LNCaP clone FGC (cell line): ENCODE data around the gene RASA3.

Source experiments
- DNase-seq: peaks from one replicate; pipeline ENCODE4 v3.0.0-alpha.2; 2011; ENCODE audit warnings: low read depth
- H3K4me3 ChIP-seq: 2 replicates; pipeline ENCODE4 v1.5.1; 2011; ENCODE audit warnings: mild to moderate bottlenecking, low read depth, low read length, control low read depth
- TF ChIP-seq, protein P1 (sequence below): IDR thresholded peaks from 2 replicates; pipeline ENCODE4 v1.5.1; 2012; ENCODE audit warnings: mild to moderate bottlenecking; ENCODE audit not compliant: control insufficient read depth, insufficient read depth; ENCODE audit errors: extremely low read depth

The RASA3 gene

DNA sequence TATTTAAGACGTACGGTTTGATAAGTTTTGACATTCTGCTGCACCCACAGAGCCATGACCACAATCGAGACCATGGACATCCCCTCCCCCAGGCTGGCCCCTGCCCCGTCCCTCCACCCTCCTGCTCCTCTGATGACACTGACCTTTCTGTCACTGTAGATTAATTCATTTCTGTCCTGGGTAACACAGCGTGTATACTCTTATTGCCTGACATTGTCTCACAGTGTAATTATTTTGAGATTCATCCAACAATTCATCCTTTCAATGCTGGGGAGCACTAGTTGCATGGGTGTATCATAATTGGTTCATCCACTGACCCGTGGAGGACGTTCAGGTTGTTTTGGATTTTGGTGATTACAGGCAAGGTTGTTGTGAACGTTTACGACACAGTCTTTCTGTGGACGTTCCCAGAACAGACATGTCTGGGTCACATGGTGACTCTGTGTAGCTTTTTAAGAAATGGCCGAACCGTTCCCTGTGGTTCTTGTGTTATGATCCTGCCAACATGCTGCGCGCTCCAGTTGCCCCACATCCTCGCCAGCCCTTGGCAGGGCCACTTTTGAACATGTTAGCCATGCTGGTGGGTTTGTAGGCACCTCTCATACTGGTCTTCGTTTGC is 200.5 kb downstream of the RASA3 start:
- no peak overlapping the region for H3K4me3 ChIP-seq
- no peak for DNase-seq
- TF ChIP-seq, protein P1, sequence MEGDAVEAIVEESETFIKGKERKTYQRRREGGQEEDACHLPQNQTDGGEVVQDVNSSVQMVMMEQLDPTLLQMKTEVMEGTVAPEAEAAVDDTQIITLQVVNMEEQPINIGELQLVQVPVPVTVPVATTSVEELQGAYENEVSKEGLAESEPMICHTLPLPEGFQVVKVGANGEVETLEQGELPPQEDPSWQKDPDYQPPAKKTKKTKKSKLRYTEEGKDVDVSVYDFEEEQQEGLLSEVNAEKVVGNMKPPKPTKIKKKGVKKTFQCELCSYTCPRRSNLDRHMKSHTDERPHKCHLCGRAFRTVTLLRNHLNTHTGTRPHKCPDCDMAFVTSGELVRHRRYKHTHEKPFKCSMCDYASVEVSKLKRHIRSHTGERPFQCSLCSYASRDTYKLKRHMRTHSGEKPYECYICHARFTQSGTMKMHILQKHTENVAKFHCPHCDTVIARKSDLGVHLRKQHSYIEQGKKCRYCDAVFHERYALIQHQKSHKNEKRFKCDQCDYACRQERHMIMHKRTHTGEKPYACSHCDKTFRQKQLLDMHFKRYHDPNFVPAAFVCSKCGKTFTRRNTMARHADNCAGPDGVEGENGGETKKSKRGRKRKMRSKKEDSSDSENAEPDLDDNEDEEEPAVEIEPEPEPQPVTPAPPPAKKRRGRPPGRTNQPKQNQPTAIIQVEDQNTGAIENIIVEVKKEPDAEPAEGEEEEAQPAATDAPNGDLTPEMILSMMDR, result no peak

DNA sequence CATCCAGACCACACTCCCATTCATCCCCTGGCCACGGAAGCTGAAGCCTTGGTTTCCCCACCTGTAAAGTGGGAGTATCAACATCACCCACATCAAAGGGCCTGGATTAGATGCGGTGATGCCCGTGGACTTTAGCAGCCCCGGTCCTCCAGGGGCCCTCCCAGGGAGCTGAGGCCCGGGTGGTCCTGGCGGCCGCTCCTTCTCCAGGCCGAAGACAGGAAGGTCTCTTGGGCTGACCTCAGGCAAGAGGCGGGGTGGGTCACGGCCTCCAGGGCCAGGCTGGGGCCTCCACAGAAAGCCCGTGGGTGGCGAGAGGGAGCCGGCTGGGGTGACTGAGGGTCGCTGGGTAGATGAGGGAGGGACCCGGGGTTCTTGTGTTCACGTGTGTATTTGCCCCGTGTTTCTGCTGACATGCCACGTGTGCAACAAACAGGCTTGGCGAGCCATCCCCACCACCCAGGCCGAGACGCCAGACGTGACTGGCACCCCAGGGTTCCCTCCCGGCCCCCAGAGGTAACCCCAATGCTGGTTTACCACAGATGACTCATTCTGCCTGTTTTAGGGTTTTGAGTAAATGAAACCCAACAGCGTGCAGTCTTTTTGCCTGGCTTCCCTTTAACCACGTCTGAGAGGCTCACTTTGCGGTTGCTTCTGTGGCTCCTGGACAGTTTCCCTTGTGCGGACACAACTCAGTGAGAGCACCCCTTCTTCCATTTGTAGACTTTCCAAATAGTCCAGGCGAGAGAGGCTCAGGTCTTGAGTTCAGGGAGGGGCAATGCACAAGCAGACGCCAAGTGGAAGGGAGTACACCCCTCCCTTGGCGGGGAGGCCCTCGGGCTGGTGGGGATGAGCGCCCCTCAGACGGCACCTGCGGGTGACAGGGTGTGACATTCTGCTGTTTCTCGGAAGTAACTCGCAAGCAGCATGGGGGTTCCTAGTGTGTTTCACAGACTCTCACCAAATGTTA is 201.5 kb downstream of the RASA3 start:
- DNase-seq, result no peak
- TF ChIP-seq, protein P1, result no peak
- H3K4me3 ChIP-seq, result no peak overlapping the region

DNA sequence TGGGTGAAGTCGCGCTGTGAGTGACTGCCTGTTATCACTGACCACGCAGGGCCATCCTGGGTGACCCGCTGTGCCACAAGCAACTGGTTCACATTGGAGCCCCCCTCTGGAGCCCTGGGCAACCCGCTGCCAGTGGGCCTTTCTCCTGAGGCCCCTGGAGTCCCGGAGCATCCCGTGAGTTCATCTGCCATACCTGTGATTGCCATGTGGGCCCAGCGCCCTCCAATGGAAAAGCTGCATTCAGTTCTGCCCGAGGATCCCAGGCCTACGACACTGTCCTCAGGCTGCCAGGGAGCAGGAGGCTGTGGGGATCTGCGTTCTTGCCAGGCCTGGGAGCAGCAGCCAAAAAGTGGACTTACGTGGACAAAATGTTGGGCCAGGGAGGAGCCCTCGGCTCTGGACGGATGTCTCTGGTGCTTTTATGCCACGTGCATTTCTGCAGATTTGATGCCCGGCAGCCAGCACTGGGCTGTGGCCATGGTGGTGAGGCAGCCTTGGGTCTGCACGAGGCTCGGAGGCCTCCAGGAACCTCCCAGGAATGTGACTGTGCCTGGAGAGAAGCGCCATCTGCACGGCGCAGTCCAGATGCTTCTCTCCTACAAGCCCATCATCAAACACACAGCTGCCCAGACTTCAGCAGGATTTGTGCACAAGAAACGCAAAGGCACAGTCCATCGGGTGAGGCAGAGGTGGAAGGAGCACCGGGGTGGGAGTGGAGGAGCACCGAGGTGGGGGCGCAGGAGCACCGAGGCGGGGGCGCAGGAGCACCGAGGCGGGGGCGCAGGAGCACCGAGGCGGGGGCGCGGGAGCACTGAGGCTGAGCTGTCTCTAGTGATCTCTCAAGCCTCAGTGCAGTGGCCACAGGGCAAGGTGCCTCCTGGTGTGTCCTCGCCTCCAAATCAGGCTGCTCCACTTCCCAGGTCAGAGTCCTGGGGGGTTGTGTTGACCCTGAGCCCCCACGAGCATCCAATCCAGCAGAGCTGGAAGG is 202.5 kb downstream of the RASA3 start:
- no peak overlapping the region for H3K4me3 ChIP-seq
- no peak for DNase-seq
- TF ChIP-seq, protein P1, result no peak

DNA sequence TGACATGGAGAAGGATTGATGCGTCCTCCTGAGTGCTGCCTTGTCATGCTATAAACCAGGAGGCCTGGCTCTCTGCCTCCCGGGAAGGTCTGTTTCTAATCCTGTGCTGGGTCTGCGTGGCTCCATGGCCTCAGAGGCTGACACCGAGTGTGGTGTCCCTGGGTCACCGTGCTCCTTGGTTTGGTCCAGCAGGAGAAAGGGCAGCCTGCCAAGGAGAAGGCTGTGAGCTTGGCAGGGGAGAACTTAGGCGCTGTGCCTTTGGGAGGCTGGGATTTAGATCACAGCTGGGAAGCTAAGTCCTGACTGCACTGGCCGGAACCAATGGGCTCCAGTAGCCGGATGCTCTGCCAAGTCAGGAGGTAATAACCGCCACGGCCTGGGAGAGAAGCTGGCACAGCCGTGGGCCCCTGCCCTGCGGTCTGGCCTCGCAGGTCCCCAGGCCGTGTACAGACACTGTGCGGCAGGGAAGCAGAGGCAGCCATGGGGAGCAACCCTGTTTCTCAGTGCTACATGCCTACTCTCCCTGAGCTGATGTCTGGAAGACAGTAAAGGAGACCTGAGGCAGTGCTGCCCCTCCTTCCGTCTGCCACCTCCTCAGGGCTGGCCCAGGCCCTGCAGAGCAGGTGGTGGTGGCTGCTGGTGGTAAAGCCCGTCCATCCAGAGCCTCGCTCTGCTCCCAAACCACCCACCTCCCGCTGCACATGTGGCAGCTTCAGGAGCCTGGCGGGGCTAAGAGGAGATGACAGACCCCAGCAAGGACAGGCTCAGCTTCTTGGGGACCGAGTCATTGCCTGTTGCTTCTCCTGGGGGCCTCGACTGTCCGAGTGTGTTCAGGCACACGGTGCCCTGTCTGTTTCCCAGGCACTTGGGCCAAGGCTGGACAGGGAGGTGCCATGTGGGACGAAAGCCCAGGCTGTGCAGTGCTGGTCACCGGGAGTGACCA is 203.5 kb downstream of the RASA3 start:
- no peak overlapping the region for H3K4me3 ChIP-seq
- TF ChIP-seq, protein P1, result no peak
- peak; percentile 81 for DNase-seq
